Body of pancreas (tissue), 4 donors: ENCODE measurements around the gene TPRA1. TPM values are rescaled to one million over a fixed set of nuclear protein-coding genes. Genes with fewer than 3 reads are reported as not detected.

Source experiments
- ATAC-seq: fragments of 150-250 bp; one replicate; pipeline ENCODE4 v1.9.1; 2016
- DNase-seq, 4 donors: peaks; one replicate each; pipeline ENCODE4 v3.0.0-alpha.2; 2019
- H3K27ac ChIP-seq, 4 donors: fragments of 200-600 bp; sonication (generic); 1 replicate in 3 of 4; 2 replicates in 1 of 4; pipeline versions ENCODE4 v1.5.1 to v1.6.1; 2016 to 2019; ENCODE audit warnings: mild to moderate bottlenecking in 1 of 4, mixed read lengths in 1 of 4, moderate library complexity in 1 of 4
- H3K27me3 ChIP-seq, 2 donors: fragments of 200-600 bp; sonication (generic); one replicate each; pipeline ENCODE4 v1.6.0; 2016; ENCODE audit warnings: mild to moderate bottlenecking in 1 of 2
- H3K36me3 ChIP-seq, 2 donors: fragments of 200-600 bp; sonication (generic); replicated peaks in 1 of 2; 2 replicates each; pipeline ENCODE4 v1.5.1; 2016; ENCODE audit warnings: low read depth in 2 of 2; ENCODE audit not compliant: insufficient read depth in 1 of 2
- H3K4me1 ChIP-seq: fragments of 200-600 bp; sonication (generic); one replicate; pipeline ENCODE4 v1.6.0; 2016
- H3K4me3 ChIP-seq, 2 donors: fragments of 200-600 bp; sonication (generic); 1 replicate in 1 of 2; 2 replicates in 1 of 2; pipeline ENCODE4 v1.5.1; 2016 to 2019
- H3K9me3 ChIP-seq, 3 donors: fragments of 200-600 bp; sonication (generic); 1 replicate in 2 of 3; 2 replicates in 1 of 3; pipeline ENCODE4 v1.5.1; 2016
- CTCF ChIP-seq, 7 experiments: fragments of 450-650 bp in 4 of 7; fragments of 200-600 bp in 3 of 7; sonication (generic) in 3 of 7; IDR thresholded peaks; one replicate each; pipeline ENCODE4 v1.5.1; 2016 to 2019; ENCODE audit warnings: antibody characterized with exemption in 7 of 7
- POLR2A ChIP-seq, 3 donors: fragments of 450-650 bp; IDR thresholded peaks; one replicate each; pipeline ENCODE4 v1.6.1; 2016; ENCODE audit warnings: antibody characterized with exemption in 3 of 3, mild to moderate bottlenecking in 2 of 3
- WGBS, 2 donors: methylation state at CpG; one replicate each; pipeline ENCODE4 v1.1.5; 2017; 5-methylcytosine and 5-hydroxymethylcytosine counted together
- intact Hi-C: fragments of 100-400 bp; cut with DNase I; formaldehyde crosslinking; loops from one replicate; pipeline ENCODE4 v1.15.1; 2023
- total RNA-seq, 2 donors: library from RNA; depleted of rRNA; stranded (reverse); fragments of >200 nt; gene quantifications; one replicate each; pipeline ENCODE4 v1.1.0, GENCODE V29; 2016

The TPRA1 gene
- total RNA-seq, 2 donors from 2014 or later, result 31.4 to 31.6 TPM

GRCh38 chr3:127588806-127589577 lies 1.5 kb downstream of the TPRA1 start:
- Histone ChIP-seq H3K4me3 (peak overlapping the region; percentile 78 to 81), H3K27ac (peak overlapping the region; percentile 1 to 93 (median 92)), H3K9me3 (no peaks in the 10 kb centered on the region), H3K27me3 (no peaks in the 10 kb centered on the region), H3K36me3 (no peaks in the 10 kb centered on the region), H3K4me1 (peaks cover 55% of the 10 kb centered on the region)
- WGBS, 2 donors, result 3 to 9% methylated on average over 8 to 12 of the region's 12 CpGs
- DNase-seq (peak in 1 of 4 donors; percentile 29), ATAC-seq (no peak)
- intact Hi-C loops, result no loop called here
- TF ChIP-seq CTCF (IDR thresholded peaks at IDR 0.05) (no peak), POLR2A (IDR thresholded peaks at IDR 0.05) (no peak)

- Histone ChIP-seq H3K27me3 (no peaks in the 10 kb centered on the region), H3K27ac (no peak overlapping the region), H3K36me3 (no peaks in the 10 kb centered on the region), H3K9me3 (no peaks in the 10 kb centered on the region), H3K4me3 (no peak overlapping the region), H3K4me1 (peaks cover 55% of the 10 kb centered on the region)
- ATAC-seq, result no peak
- 60 to 71% methylated on average over 3 to 4 of the region's 4 CpGs for WGBS, 2 donors
- intact Hi-C loops, result no loop called here
- no peak for DNase-seq
- no peak for TF ChIP-seq CTCF (IDR thresholded peaks at IDR 0.05)
- no peak for TF ChIP-seq POLR2A (IDR thresholded peaks at IDR 0.05)
Measured at GRCh38 chr3:127587876-127588275, 2.7 kb downstream of the TPRA1 start.

GRCh38 chr3:127585813-127586413 lies 4.6 kb downstream of the TPRA1 start:
- WGBS, 2 donors, result 97 to 100% methylated on average over 5 to 6 of the region's 6 CpGs

DNA sequence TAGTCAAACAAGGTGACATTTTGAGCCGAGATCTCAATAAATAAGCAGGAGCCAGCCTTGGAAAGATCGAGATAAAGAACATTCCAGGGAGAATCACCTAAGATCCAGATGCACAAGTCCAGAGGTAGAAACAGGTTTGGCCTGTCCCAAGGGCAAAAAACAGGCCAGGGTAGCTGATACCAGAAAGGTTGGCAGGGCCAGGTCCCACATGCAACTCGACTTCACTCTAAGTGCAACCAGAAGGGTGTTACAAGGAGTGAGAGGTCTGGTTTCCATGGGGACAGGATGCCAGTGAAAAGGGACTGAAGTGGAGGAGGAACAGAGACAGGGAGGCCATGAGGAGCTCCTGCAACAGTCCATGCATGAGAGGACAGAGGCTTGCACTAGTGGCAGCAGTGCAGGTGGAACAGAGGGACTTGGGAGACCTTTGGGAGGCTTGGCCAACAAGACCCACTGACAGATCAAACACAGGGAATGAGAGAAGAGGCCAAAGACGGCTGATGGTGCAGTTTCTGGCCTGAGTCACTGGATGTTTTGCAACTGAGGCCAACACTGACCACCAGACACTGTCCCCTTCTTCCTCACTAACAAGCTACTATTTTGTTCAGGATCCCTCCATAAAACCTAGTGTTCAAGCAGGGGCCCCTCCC lies 5.2 kb downstream of the TPRA1 start:
- H3K27ac ChIP-seq, result no peak overlapping the region
- WGBS, 2 donors, result 18 to 19% methylated on average over 4 of the region's 4 CpGs
- H3K36me3 ChIP-seq, result no peaks in the 10 kb centered on the region
- TF ChIP-seq POLR2A (IDR thresholded peaks at IDR 0.05) (no peak), CTCF (IDR thresholded peaks at IDR 0.05) (no peak)
- no peak overlapping the region for H3K4me3 ChIP-seq
- ATAC-seq, result no peak
- H3K4me1 ChIP-seq, result peaks cover 44% of the 10 kb centered on the region
- no peaks in the 10 kb centered on the region for H3K9me3 ChIP-seq
- no peaks in the 10 kb centered on the region for H3K27me3 ChIP-seq
- intact Hi-C loops, result no loop called here
- peak in 1 of 4 donors; percentile 22 for DNase-seq

More at GRCh38 chr3:127585813-127586413, 4.6 kb downstream of the TPRA1 start:
- ATAC-seq, result no peak
- no peaks in the 10 kb centered on the region for H3K9me3 ChIP-seq
- DNase-seq, result no peak
- no peaks in the 10 kb centered on the region for H3K27me3 ChIP-seq
- intact Hi-C loops, result no loop called here
- H3K27ac ChIP-seq, result no peak overlapping the region
- peaks cover 44% of the 10 kb centered on the region for H3K4me1 ChIP-seq
- H3K36me3 ChIP-seq, result no peaks in the 10 kb centered on the region
- no peak overlapping the region for H3K4me3 ChIP-seq
- no peak for TF ChIP-seq CTCF (IDR thresholded peaks at IDR 0.05)
